Ishikawa (cell line): ENCODE data around the gene LRRC47.

Source experiments
- EP300 ChIP-seq: IDR thresholded peaks from 2 replicates; pipeline ENCODE4 v1.6.1; 2012; ENCODE audit warnings: borderline replicate concordance
- RAD21 ChIP-seq: IDR thresholded peaks from 2 replicates; pipeline ENCODE4 v1.6.1; 2012; ENCODE audit warnings: low read depth
- YY1 ChIP-seq: IDR thresholded peaks from 2 replicates; pipeline ENCODE4 v1.6.1; 2012; ENCODE audit warnings: low read depth

DNA sequence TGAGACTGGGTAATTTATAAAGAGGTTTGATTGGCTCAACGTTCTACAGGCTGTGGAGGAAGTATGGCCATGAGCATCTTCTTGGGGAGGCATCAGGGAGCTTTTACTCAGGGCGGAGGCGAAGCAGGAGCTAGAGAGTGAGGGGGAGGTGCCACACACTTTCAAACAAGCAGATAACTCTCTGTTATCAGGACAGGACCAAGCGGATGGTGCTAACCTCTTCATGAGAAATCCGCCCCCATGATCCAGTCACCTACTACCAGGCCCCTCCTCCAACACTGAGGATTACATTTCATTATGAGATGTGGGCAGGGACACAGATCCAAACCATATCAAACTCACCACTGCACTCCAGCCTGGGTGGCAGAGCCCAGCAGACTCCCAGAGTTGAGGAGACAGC lies 11.5 kb upstream of the LRRC47 start:
- no peak for TF ChIP-seq EP300
- no peak for TF ChIP-seq YY1
- no peak for TF ChIP-seq RAD21
